GM06990 (cell line): Measurements from ENCODE around the gene RHOB.
A peak's percentile ranks its signal among the peaks of the same experiment; 100 is the strongest.

Experiments used
- DNase-seq: peaks from one replicate; pipeline ENCODE4 v3.0.0-alpha.2; 2011; ENCODE audit not compliant: insufficient read length; ENCODE audit errors: extremely low read depth
- H3K27me3 ChIP-seq: replicated peaks from 2 replicates; pipeline ENCODE4 v1.6.0; 2011; ENCODE audit warnings: low read length; ENCODE audit not compliant: control insufficient read depth, insufficient read depth
- H3K36me3 ChIP-seq: 2 replicates; pipeline ENCODE4 v1.5.1; 2011; ENCODE audit warnings: low read length; ENCODE audit not compliant: control insufficient read depth, insufficient read depth
- H3K4me3 ChIP-seq: replicated peaks from 2 replicates; pipeline ENCODE4 v1.5.1; 2011; ENCODE audit warnings: low read depth, mild to moderate bottlenecking, control low read depth, low read length
- TF ChIP-seq, protein P1 (sequence below): IDR thresholded peaks from 2 replicates; pipeline ENCODE4 v1.5.1; 2011; ENCODE audit warnings: low read length, control low read depth, mild to moderate bottlenecking, inconsistent platforms; ENCODE audit not compliant: insufficient read depth, poor library complexity, severe bottlenecking

Gene RHOB

DNA sequence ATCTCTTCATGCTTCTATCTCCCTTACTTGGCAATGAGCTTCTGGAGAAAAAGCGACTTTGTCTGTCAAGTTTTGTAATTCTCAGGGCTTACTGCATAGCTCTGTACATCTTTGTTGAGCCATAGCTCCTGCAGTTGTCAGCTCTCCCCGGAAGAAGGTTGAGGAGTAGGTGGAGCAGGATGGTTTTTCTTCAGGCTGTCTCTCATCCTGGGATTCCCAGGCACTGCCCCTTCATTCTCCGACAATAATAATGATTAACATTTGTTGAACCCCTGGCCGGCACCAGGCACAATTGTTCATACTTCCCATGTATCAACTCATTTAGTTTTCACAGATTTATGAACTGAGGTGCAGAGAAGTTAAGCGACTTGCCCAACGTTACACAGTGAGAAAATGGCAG is 23.5 kb upstream of the RHOB start:
- DNase-seq = no peak
- TF ChIP-seq, protein P1, sequence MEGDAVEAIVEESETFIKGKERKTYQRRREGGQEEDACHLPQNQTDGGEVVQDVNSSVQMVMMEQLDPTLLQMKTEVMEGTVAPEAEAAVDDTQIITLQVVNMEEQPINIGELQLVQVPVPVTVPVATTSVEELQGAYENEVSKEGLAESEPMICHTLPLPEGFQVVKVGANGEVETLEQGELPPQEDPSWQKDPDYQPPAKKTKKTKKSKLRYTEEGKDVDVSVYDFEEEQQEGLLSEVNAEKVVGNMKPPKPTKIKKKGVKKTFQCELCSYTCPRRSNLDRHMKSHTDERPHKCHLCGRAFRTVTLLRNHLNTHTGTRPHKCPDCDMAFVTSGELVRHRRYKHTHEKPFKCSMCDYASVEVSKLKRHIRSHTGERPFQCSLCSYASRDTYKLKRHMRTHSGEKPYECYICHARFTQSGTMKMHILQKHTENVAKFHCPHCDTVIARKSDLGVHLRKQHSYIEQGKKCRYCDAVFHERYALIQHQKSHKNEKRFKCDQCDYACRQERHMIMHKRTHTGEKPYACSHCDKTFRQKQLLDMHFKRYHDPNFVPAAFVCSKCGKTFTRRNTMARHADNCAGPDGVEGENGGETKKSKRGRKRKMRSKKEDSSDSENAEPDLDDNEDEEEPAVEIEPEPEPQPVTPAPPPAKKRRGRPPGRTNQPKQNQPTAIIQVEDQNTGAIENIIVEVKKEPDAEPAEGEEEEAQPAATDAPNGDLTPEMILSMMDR = no peak
- no peaks in the 10 kb centered on the region for H3K27me3 ChIP-seq
- no peaks in the 10 kb centered on the region for H3K36me3 ChIP-seq
- no peak overlapping the region for H3K4me3 ChIP-seq

DNA sequence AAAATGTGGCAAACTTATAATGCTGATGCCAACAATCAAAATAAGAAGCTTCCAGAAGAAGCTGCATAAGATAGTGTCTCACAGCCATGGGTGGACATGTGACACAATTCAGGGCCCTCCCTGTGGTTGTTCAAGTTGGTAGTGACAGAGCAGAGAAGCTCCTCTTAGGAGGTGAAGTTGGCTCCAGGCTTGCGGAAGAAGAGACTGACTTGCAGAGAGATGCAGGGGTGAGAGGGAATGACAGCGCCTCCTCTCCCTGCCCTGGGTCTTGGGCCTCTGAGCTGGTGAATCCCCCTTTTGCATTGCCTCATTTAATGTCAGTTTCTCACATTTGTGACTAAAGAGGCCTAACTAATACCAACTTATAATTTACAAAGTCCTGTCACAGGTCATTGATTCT is 23.0 kb upstream of the RHOB start:
- no peak for DNase-seq
- H3K27me3 ChIP-seq = no peaks in the 10 kb centered on the region
- no peak overlapping the region for H3K4me3 ChIP-seq
- H3K36me3 ChIP-seq = no peaks in the 10 kb centered on the region
- TF ChIP-seq, protein P1 = no peak

DNA sequence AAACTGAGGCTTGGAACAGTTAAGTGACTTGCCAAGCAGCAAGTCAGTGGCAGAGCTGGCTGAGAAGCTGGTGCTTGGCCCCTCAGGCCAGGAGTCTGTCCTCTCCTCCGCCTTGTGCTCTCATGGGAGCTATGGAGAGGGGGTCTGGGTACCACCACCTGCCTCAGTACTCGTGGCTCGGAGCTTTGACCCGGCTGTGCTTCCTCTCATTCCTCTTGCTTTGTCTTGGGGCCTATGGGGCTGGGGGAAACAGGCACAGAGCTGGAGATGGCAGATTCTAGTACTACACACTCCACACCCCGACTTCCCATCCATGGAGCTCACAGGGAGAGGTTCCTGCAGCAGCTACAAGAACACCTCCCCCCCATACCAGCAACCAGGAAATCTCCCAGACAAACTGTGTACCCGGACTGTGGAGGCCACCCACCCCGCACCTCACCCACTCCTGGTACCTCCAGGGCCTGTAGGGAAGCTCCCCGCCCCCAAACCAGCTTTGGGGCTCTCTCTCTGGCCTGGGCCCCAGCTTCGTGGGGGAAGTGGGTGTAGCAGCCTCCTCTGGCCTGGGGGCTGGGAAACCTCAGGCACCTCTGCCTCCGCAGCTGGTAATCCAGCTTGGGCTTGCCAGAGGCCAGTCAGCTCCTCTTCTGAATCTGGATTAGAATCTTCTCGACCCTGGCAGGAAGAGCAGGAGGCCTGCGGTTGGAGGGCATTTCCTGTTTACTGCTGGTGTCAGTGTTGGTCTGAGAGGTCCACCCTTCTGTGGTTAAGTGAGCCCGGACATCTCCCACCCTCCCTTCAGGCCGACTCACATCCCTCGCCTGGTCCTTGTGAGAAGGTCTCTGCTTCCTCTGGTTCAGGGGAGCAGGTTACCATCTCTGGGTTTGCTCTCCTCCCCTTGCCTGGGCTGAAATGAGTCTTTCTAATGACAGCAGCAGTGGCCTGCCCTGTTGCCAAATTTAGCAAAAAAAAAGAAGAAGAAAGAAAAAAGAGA is 22.3 kb upstream of the RHOB start:
- no peaks in the 10 kb centered on the region for H3K27me3 ChIP-seq
- peak overlapping the region; percentile 12 for H3K4me3 ChIP-seq
- TF ChIP-seq, protein P1 = no peak
- H3K36me3 ChIP-seq = no peaks in the 10 kb centered on the region
- DNase-seq = peak; percentile 75

DNA sequence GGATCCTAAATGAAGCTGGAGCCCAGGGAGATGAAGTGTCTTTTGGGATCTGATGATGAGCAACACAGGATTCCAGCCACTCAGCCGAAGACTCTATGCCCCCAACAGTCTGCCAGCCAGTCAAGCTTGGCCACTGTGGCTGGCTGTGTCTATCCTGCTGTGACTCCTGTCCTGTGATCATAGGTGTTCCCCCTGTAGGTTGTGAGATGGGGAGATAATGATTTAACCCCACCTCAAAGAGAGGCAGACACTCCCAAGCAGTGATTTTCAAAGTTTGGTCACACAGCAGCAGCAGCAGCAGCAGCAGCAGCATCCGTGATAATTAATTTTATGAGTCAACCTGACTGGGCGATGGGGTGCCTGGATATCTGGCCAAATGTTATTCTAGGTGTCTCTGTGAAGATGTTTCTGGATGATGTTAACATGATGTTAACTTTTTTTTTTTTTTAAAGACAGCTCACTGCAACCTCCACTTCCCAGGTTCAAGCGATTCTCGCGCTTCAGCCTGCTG is 21.4 kb upstream of the RHOB start:
- Histone ChIP-seq H3K4me3 (no peak overlapping the region), H3K36me3 (no peaks in the 10 kb centered on the region), H3K27me3 (no peaks in the 10 kb centered on the region)
- TF ChIP-seq, protein P1 = no peak
- DNase-seq = peak; percentile 49

DNA sequence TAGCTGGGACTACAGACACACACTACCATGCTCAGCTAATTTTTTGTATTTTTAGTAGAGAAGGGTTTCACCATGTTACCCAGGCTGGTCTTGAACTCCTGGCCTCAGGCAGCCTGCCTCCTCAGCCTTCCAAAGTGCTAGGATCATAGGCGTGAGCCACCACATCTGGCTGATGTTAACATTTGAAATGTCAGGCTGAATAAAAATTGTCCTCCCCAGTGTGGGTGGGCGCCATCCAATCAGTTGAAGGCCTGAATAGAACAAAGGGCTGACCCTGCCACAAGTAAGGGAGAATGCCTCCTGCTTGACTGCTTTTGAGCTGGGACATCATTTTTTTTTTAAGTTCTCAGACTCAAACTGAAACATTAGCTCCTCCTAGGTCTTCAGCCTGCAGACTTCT is 21.0 kb upstream of the RHOB start:
- DNase-seq = no peak
- Histone ChIP-seq H3K36me3 (no peaks in the 10 kb centered on the region), H3K27me3 (no peaks in the 10 kb centered on the region), H3K4me3 (no peak overlapping the region)
- TF ChIP-seq, protein P1 = no peak
